DMS153 (cell line): ENCODE measurements around the gene OR6B2.
A peak's percentile ranks its signal among the peaks of the same experiment; 100 is the strongest.
"Not testable (repeated sequence)": the region's sequence is repeated elsewhere in the genome, so short reads cannot be mapped to it uniquely, and the experiment has no call there.

Source experiments
- DNase-seq: peaks from one replicate; lab custom pipeline; 2025; lab: John Stamatoyannopoulos, UW

The OR6B2 gene

GRCh38 chr2:240030379-240031094 is at the start of gene OR6B2:
OR6B2 (minus strand) TSS chr2:240030429; CDS start chr2:240030429, 0 bp downstream.
- DNase-seq, result no peak

GRCh38 chr2:240078631-240079030 is 48.4 kb upstream of the OR6B2 start:
- DNase-seq, result no peak

GRCh38 chr2:240077442-240077841 is 47.2 kb upstream of the OR6B2 start:
- DNase-seq, result no peak

- no peak for DNase-seq
These were observed 44.3 kb upstream of the OR6B2 start for GRCh38 chr2:240074545-240074944.

- DNase-seq, result no peak
These were observed 40.7 kb upstream of the OR6B2 start for GRCh38 chr2:240070907-240071306.

- DNase-seq, result no peak
These were observed 39.6 kb upstream of the OR6B2 start for GRCh38 chr2:240069829-240070228.

GRCh38 chr2:240068193-240068592 is 38.0 kb upstream of the OR6B2 start:
- DNase-seq, result no peak

- DNase-seq, result no peak
These were observed 36.3 kb upstream of the OR6B2 start for GRCh38 chr2:240066489-240066888.

- DNase-seq, result no peak
These were observed 34.7 kb upstream of the OR6B2 start for GRCh38 chr2:240064898-240065297.

- DNase-seq, result peak; percentile 27
These were observed 30.9 kb upstream of the OR6B2 start for GRCh38 chr2:240060977-240061591.

- no peak for DNase-seq
These were observed 26.4 kb upstream of the OR6B2 start for GRCh38 chr2:240056678-240057077.

GRCh38 chr2:240055177-240055917 is 25.1 kb upstream of the OR6B2 start:
- DNase-seq, result no peak

- DNase-seq, result no peak
These were observed 23.2 kb upstream of the OR6B2 start, which contains the start of gene OR6B3 for GRCh38 chr2:240053173-240054155. OR6B3 (minus strand) TSS chr2:240053521.

GRCh38 chr2:240052524-240052923 is 22.3 kb upstream of the OR6B2 start:
- no peak for DNase-seq

GRCh38 chr2:240051697-240052096 is 21.5 kb upstream of the OR6B2 start:
- DNase-seq, result no peak

GRCh38 chr2:240050278-240050677 is 20.0 kb upstream of the OR6B2 start:
- no peak for DNase-seq

- no peak for DNase-seq
These were observed 18.0 kb upstream of the OR6B2 start for GRCh38 chr2:240048237-240048636.

- no peak for DNase-seq
These were observed 14.9 kb upstream of the OR6B2 start for GRCh38 chr2:240045098-240045497.

GRCh38 chr2:240044096-240044495 is 13.9 kb upstream of the OR6B2 start:
- DNase-seq, result not testable (repeated sequence)

- DNase-seq, result no peak
These were observed 13.2 kb upstream of the OR6B2 start for GRCh38 chr2:240043279-240043989.

GRCh38 chr2:240042740-240043139 is 12.5 kb upstream of the OR6B2 start:
- DNase-seq, result no peak
